Activated CD4-positive, alpha-beta T cell treated with anti-CD3 and anti-CD28 coated beads, Interleukin-2, amount 10 ng/mL, durations not matched to agents 7 days and 5 days (primary cell): ENCODE measurements around the gene HORMAD2. TPM values are rescaled to one million over a fixed set of nuclear protein-coding genes. Genes with fewer than 3 reads are reported as not detected.
"Not testable (repeated sequence)": the region's sequence is repeated elsewhere in the genome, so short reads cannot be mapped to it uniquely, and the experiment has no call there.

Experiments
- CTCF ChIA-PET: fragments of 350-600 bp; sonication (Branson Sonifier 250); formaldehyde crosslinking; loops from one replicate; lab custom pipeline; 2021; ENCODE audit warnings: antibody characterized with exemption; lab: Charles Lee
- POLR2A ChIA-PET: fragments of 350-600 bp; sonication (Branson Sonifier 250); formaldehyde crosslinking; loops from one replicate; lab custom pipeline; 2021; ENCODE audit warnings: antibody characterized with exemption; lab: Charles Lee
- DNase-seq: peaks from one replicate; pipeline ENCODE4 v3.0.0-alpha.2; 2020
- H3K27ac Mint-ChIP-seq: one replicate; pipeline ENCODE4 v1.8.0; 2021; ENCODE audit warnings: mild to moderate bottlenecking, moderate library complexity, mixed read lengths
- H3K27me3 Mint-ChIP-seq: one replicate; pipeline ENCODE4 v1.8.0; 2021; ENCODE audit warnings: mixed read lengths
- H3K36me3 Mint-ChIP-seq: one replicate; pipeline ENCODE4 v1.8.0; 2021; ENCODE audit warnings: low read depth, mixed read lengths
- H3K4me1 Mint-ChIP-seq: one replicate; pipeline ENCODE4 v1.8.0; 2021; ENCODE audit warnings: mixed read lengths
- H3K4me3 Mint-ChIP-seq: one replicate; pipeline ENCODE4 v1.8.0; 2021; ENCODE audit warnings: mild to moderate bottlenecking, moderate library complexity, mixed read lengths
- H3K9me3 Mint-ChIP-seq: one replicate; pipeline ENCODE4 v1.8.0; 2021; ENCODE audit warnings: mixed read lengths
- total RNA-seq, 2 experiments: library from RNA; stranded (reverse); gene quantifications; one replicate each; pipeline ENCODE4 v1.2.3, GENCODE V29; 2021

The HORMAD2 gene
- total RNA-seq, 2 experiments from 2014 or later, result not detected

GRCh38 chr22:30044881-30045493 lies 35.3 kb upstream of the HORMAD2 start:
- H3K9me3 Mint-ChIP-seq, result no peaks in the 10 kb centered on the region
- DNase-seq, result no peak
- H3K36me3 Mint-ChIP-seq, result no peaks in the 10 kb centered on the region
- no peak overlapping the region for H3K4me3 Mint-ChIP-seq
- ChIA-PET CTCF (interaction anchor here (0.7 to 1.3 kb wide), 2 partner anchors 9 to 411 kb away, joined by 3 read pairs; no protein-coding TSS in a partner anchor), POLR2A (no interaction called here)
- peaks cover 13% of the 10 kb centered on the region for H3K4me1 Mint-ChIP-seq
- H3K27me3 Mint-ChIP-seq, result peaks cover 3% of the 10 kb centered on the region
- H3K27ac Mint-ChIP-seq, result no peak overlapping the region

- peaks cover 5% of the 10 kb centered on the region for H3K27me3 Mint-ChIP-seq
- POLR2A ChIA-PET, result no interaction called here
- H3K4me1 Mint-ChIP-seq, result peaks cover 13% of the 10 kb centered on the region
- no peak overlapping the region for H3K27ac Mint-ChIP-seq
- no peak overlapping the region for H3K4me3 Mint-ChIP-seq
- DNase-seq, result no peak
- no peaks in the 10 kb centered on the region for H3K9me3 Mint-ChIP-seq
- no peaks in the 10 kb centered on the region for H3K36me3 Mint-ChIP-seq
- CTCF ChIA-PET, result interaction anchor here (1.3 kb wide), 1 partner anchor 9 kb away, joined by 3 read pairs; no protein-coding TSS in a partner anchor
These were observed 34.8 kb upstream of the HORMAD2 start for GRCh38 chr22:30045494-30045887.

DNA sequence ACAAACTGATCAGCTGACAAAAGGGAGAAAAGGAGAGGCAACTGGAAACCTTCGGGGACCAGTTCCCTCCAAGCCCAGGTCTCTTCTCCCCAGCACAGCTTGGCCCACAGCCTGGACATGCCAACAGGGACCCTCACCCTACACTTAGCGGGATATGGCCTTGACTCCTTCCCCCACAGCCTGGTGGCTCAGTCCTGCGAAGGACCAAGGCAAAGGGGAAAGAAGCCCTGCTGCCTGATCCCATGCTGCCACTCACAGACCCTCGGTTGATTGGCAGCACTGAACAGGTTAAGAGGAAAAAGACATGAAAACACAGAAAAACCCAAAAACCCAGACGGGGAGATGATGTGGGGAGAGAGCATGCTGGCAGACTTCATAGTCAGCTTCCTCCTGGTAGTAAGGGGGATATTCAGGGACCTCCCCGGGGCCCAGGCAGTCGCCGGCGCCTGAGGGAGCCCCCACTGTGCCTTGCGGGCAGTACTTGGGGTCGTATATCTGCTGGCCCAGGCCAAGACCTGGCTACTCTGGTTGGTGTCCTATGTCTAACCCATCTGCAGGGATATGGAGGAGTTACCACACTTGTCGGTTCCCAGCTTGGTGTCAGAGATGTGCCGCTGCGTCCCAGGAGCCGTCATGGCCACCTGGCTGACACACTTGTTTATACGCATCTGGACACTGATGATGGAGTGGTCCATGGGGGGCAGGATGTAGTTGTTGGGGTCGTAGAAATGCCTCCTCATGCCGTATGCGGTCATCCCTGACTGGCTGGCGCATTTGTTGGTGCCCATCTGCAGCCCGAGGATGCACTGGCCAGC lies 34.2 kb upstream of the HORMAD2 start:
- Mint-ChIP-seq H3K27me3 (peaks cover 1% of the 10 kb centered on the region), H3K36me3 (no peaks in the 10 kb centered on the region), H3K9me3 (no peaks in the 10 kb centered on the region), H3K27ac (peak overlapping the region; percentile 68), H3K4me1 (peaks cover 13% of the 10 kb centered on the region), H3K4me3 (no peak overlapping the region)
- CTCF ChIA-PET, result interaction anchor here (0.9 to 1.8 kb wide), 4 partner anchors 10 to 19 kb away, joined by 3 to 4 read pairs (median 4); no protein-coding TSS in a partner anchor
- POLR2A ChIA-PET, result no interaction called here
- DNase-seq, result no peak

DNA sequence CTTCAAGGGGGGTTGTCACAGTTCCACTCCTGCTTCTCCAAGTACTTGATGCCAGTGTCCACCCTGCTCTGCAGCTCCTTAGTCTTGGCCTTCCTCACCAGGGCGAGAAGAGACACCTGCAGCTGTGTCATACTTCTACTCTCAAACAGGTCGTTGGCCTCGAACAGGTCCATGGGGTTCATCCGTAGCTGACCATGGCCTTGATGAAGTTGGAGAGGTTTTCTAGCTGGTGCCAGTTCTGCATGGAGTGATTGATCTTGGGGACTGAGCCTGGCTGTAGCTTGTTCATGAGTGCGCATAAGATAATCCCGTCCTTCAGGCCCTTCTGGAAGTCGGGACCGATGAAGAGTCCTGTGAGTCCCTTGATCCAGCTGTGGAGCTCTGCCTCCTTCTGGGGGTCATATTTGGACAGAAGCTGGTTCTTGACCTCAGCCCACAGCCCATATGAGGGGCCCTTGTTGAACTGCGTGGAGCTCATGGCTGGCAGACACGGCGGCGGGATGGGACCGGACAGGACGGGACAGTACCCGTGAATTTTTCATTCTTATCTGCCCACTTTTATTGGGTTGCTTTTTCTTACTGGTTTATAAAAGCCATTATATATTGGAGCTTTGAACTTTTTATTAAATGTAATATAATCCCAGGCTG lies 33.4 kb upstream of the HORMAD2 start:
- H3K4me1 Mint-ChIP-seq, result peaks cover 13% of the 10 kb centered on the region
- DNase-seq, result no peak
- H3K9me3 Mint-ChIP-seq, result no peaks in the 10 kb centered on the region
- POLR2A ChIA-PET, result no interaction called here
- peak overlapping the region; percentile 81 for H3K27ac Mint-ChIP-seq
- H3K27me3 Mint-ChIP-seq, result peaks cover 1% of the 10 kb centered on the region
- H3K4me3 Mint-ChIP-seq, result no peak overlapping the region
- H3K36me3 Mint-ChIP-seq, result no peaks in the 10 kb centered on the region
- CTCF ChIA-PET, result interaction anchor here (0.9 to 1.8 kb wide), 4 partner anchors 9 to 19 kb away, joined by 3 to 4 read pairs (median 4); no protein-coding TSS in a partner anchor

GRCh38 chr22:30047364-30047738 lies 32.9 kb upstream of the HORMAD2 start:
- ChIA-PET POLR2A (no interaction called here), CTCF (interaction anchor here (0.6 to 1.8 kb wide), 4 partner anchors 9 to 473 kb away, joined by 3 to 4 read pairs (median 4); no protein-coding TSS in a partner anchor)
- DNase-seq, result peak; percentile 68
- H3K4me1 Mint-ChIP-seq, result peaks cover 13% of the 10 kb centered on the region
- H3K36me3 Mint-ChIP-seq, result no peaks in the 10 kb centered on the region
- no peak overlapping the region for H3K4me3 Mint-ChIP-seq
- peaks cover 1% of the 10 kb centered on the region for H3K27me3 Mint-ChIP-seq
- H3K27ac Mint-ChIP-seq, result peak overlapping the region; percentile 81
- H3K9me3 Mint-ChIP-seq, result no peaks in the 10 kb centered on the region

GRCh38 chr22:30048681-30049080 lies 31.6 kb upstream of the HORMAD2 start:
- H3K4me3 Mint-ChIP-seq, result no peak overlapping the region
- no peaks in the 10 kb centered on the region for H3K36me3 Mint-ChIP-seq
- CTCF ChIA-PET, result interaction anchor here (0.5 kb wide), 1 partner anchor 818 kb away, joined by 3 read pairs; no protein-coding TSS in a partner anchor
- no peak for DNase-seq
- H3K27ac Mint-ChIP-seq, result no peak overlapping the region
- POLR2A ChIA-PET, result no interaction called here
- H3K9me3 Mint-ChIP-seq, result no peaks in the 10 kb centered on the region
- H3K27me3 Mint-ChIP-seq, result peaks cover 1% of the 10 kb centered on the region
- H3K4me1 Mint-ChIP-seq, result peaks cover 13% of the 10 kb centered on the region

- H3K4me1 Mint-ChIP-seq, result no peaks in the 10 kb centered on the region
- H3K4me3 Mint-ChIP-seq, result no peak overlapping the region
- CTCF ChIA-PET, result no interaction called here
- POLR2A ChIA-PET, result no interaction called here
- H3K27ac Mint-ChIP-seq, result no peak overlapping the region
- H3K9me3 Mint-ChIP-seq, result peaks cover 7% of the 10 kb centered on the region
- no peak for DNase-seq
- H3K36me3 Mint-ChIP-seq, result no peaks in the 10 kb centered on the region
- peaks cover 10% of the 10 kb centered on the region for H3K27me3 Mint-ChIP-seq
These were observed 26.0 kb upstream of the HORMAD2 start for GRCh38 chr22:30054067-30054763.

DNA sequence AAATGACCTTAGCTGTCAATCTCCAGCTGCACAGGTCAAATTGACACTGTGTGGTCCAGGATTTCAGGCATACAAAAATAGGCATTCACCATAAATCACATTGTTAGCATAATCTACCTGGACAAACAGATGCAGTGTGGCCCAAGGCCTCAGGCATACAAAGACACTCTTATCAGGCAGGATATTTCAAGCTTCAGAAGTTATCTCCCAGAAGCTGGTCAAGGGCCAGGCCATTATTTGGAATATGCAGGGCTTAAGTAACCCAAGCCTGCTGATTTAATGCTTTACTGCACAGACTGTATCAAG lies 25.5 kb upstream of the HORMAD2 start:
- no peaks in the 10 kb centered on the region for H3K36me3 Mint-ChIP-seq
- peaks cover 7% of the 10 kb centered on the region for H3K9me3 Mint-ChIP-seq
- H3K27ac Mint-ChIP-seq, result no peak overlapping the region
- DNase-seq, result no peak
- peaks cover 13% of the 10 kb centered on the region for H3K27me3 Mint-ChIP-seq
- ChIA-PET POLR2A (no interaction called here), CTCF (interaction anchor here (0.6 kb wide), 1 partner anchor 223 kb away, joined by 3 read pairs; no protein-coding TSS in a partner anchor)
- H3K4me1 Mint-ChIP-seq, result no peaks in the 10 kb centered on the region
- H3K4me3 Mint-ChIP-seq, result no peak overlapping the region

- Mint-ChIP-seq H3K36me3 (no peaks in the 10 kb centered on the region), H3K27me3 (peaks cover 12% of the 10 kb centered on the region), H3K4me1 (no peaks in the 10 kb centered on the region), H3K27ac (no peak overlapping the region), H3K9me3 (peaks cover 7% of the 10 kb centered on the region), H3K4me3 (no peak overlapping the region)
- ChIA-PET POLR2A (no interaction called here), CTCF (interaction anchor here (0.5 to 2.0 kb wide), 3 partner anchors 9 to 336 kb away, joined by 3 to 4 read pairs (median 3); no protein-coding TSS in a partner anchor)
- no peak for DNase-seq
These were observed 24.2 kb upstream of the HORMAD2 start for GRCh38 chr22:30056015-30056414.

DNA sequence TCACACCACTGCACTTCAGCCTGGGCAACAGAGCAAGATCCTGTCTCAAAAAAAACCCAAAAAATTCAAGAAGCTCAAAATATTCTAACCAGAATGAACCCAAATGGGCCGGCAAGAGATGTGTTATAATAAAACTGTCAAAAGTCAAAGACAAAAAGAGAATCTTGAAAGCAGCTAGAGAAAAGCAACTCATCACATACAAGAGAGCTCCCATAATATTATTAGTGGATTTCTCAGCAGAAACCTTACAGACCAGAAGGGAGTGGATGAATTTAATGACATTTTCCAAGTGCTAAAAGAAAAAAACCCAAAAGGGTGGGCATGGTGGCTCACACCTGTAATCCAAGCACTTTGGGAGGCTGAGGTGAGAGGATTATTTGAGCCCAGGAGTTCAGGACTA lies 22.9 kb upstream of the HORMAD2 start:
- Mint-ChIP-seq H3K9me3 (peaks cover 7% of the 10 kb centered on the region), H3K4me3 (no peak overlapping the region), H3K27ac (no peak overlapping the region), H3K4me1 (no peaks in the 10 kb centered on the region), H3K27me3 (peaks cover 18% of the 10 kb centered on the region), H3K36me3 (no peaks in the 10 kb centered on the region)
- CTCF ChIA-PET, result no interaction called here
- POLR2A ChIA-PET, result no interaction called here
- no peak for DNase-seq

DNA sequence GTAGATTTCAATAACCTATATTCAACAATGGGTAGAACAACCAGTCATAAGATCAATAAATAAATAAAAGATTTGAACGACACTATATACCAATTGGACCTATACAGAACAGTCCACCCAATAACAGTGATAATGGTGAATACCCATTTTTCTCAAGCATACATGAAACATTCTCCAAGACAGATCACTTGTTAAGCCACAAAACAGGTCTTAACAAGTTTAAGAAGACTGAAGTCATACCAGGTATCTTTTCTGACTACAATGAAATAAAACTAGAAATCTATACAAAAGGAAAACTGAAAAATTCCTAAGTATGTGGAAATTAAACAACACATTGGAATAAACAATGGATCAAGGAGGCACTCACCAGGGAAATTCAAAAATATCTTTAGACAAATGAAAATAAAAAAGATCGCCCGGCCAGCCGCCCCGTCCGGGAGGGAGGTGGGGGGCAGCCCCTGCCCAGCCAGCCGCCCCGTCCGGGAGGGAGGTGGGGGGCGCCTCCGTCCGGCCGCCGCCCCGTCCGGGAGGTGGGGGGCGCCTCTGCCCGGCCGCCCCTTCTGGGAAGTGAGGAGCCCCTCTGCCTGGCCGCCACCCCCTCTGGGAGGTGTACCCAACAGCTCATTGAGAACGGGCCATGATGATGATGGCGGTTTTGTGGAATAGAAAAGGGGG lies 20.8 kb upstream of the HORMAD2 start:
- H3K4me3 Mint-ChIP-seq, DNase-seq, H3K4me1 Mint-ChIP-seq, H3K27ac Mint-ChIP-seq, POLR2A ChIA-PET, H3K36me3 Mint-ChIP-seq, CTCF ChIA-PET: not testable (repeated sequence)
- peaks cover 15% of the 10 kb centered on the region for H3K9me3 Mint-ChIP-seq
- peaks cover 32% of the 10 kb centered on the region for H3K27me3 Mint-ChIP-seq

DNA sequence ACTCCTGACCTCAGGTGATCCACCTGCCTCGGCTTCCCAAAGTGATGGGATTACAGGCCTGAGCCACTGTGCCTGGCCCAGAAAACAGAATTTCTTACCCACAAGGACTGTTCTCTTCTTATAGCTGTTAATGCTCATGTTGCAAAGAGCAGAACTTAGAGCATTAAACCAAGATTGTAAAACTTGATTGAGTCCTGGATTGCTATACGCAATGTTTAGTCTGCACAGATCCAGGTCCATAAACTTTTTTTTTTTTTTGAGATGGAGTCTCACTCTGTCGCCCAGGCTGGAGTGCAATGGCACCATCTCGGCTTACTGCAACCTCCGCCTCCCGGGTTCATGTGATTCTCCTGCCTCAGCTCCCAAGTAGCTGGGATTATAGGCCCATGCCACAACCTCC lies 19.2 kb upstream of the HORMAD2 start:
- peaks cover 38% of the 10 kb centered on the region for H3K27me3 Mint-ChIP-seq
- peaks cover 18% of the 10 kb centered on the region for H3K9me3 Mint-ChIP-seq
- POLR2A ChIA-PET, H3K4me3 Mint-ChIP-seq, H3K27ac Mint-ChIP-seq, H3K4me1 Mint-ChIP-seq, H3K36me3 Mint-ChIP-seq, DNase-seq: not testable (repeated sequence)
- CTCF ChIA-PET, result interaction anchor here (0.7 kb wide), 2 partner anchors 11 to 393 kb away, joined by 3 to 4 read pairs; no protein-coding TSS in a partner anchor
